GM21526 (cell line): ENCODE data around the gene CPA2.
"Not testable (repeated sequence)": the region's sequence is repeated elsewhere in the genome, so short reads cannot be mapped to it uniquely, and the experiment has no call there.

Experiments used
- ATAC-seq: cut with Tn5 transposase; IDR thresholded peaks from one replicate; pipeline ENCODE4 v1.9.1; 2021; ENCODE audit warnings: moderate library complexity; ENCODE audit not compliant: unreplicated experiment, low FRiP score

The CPA2 gene

DNA sequence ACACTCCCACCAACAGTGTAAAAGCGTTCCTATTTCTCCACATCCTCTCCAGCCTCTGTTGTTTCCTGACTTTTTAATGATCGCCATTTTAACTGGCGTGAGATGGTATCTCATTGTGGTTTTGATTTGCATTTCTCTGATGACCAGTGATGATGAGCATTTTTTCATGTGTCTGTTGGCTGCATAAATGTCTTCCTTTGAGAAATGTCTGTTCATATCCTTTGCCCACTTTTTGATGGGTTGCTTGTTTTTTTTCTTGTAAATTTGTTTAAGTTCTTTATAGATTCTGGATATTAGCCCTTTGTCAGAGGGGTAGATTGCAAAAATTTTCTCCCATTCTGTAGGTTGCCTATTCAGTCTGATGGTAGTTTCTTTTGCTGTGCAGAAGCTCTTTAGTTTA is 17.0 kb upstream of the CPA2 start:
- ATAC-seq, result not testable (repeated sequence)

DNA sequence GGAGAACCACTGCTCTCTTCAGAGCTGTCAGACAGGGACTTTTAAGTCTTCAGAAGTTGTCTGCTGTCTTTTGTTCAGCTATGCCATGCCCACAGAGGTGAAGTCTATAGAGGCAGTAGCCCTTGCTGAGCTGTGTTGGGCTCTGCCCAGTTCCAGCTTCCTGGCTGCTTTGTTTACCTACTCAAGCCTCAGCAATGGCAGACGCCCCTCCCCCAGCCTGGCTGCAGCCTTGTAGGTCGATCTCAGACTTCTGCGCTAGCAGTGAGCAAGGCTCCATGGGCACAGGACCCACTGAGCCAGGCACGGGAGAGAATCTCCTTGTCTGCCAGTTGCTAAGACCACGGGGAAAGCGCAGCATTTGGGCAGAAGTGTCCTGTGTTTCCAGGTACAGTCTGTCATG is 12.1 kb upstream of the CPA2 start:
- no peak for ATAC-seq

DNA sequence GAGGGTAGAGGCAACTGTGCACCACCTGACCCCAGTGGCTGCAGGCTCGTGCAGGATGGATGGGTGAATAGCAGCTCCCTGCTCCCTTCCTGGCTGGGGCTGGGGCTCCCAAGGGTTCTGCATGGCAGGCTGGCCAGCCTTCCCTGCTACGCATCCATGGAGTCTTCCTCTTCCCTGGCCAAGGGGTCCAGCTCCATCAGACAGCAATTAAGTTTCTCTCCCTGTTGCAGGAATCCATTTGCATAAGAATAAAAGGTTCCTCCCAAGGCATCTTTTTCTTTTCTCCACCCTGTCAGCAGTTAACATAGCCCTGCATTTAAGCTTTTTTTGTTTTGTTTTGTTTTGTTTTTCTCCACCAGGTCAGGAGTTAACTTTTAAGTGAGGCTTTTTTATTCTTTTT is 10.0 kb upstream of the CPA2 start:
- ATAC-seq, result no peak

DNA sequence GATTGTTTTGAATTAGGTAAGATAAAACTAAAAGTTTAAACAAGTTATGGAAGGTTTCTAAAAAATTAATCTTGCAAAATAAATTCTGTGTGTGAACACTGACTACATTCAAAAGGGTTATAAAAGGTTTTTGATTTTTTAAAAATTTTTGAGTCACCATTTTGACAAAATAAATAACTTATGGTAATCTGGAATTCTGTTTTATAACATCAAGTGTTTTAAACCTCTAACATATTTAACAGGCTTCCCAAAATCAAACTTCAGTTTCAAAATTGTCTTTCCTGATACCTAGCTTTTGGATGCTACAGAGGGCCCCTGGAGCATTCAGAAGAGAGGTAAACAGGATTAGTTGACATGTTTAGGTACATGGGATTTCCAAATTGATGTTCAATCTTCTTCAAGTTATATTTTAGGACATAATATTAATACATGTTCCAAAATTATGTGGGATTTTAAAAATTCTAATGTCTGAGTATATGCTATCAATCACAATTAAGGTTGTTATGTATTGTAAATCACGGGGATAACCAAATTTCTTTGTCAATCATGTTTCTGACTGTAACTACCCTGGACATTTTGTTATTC is 8.1 kb upstream of the CPA2 start:
- no peak for ATAC-seq

DNA sequence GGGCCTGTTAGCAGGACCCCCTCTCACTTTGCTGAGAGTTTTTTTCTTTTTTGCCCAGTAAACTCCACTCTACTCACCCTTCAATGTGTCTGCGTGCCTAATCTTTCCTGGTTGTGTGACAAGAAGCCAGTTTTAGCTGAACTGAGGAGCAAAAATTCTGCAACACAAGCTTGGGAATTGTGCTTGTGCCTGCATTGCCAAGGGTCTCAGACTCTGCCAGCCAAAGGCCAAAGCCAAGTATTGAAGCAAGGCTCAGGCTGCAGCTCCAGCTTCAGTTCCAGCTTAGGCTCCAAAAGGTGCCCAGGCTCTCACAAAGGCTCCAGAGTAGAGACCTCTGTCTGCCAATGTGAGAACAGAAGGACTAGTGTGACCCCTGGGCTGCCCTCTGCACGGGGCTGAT is 4.2 kb upstream of the CPA2 start:
- no peak for ATAC-seq

DNA sequence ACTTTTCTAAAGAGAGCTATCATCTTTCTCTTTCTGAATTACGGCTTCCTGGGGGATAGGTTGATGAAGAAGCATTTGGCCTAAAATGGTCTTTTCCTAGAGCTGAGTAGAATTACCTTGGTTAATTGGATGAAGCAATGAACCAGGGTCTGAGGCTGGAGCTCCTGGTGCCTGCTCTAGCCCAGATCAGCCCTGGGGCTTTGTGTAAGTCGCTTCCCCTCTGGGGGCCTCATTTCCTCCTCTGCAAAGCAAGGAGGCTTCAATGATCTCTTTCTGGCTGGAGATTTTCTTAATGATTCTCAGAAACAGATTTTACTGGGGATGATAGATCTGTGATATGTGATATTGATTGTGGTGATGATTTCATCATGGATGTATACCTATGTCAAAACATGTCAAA is 3.5 kb upstream of the CPA2 start:
- ATAC-seq, result no peak

DNA sequence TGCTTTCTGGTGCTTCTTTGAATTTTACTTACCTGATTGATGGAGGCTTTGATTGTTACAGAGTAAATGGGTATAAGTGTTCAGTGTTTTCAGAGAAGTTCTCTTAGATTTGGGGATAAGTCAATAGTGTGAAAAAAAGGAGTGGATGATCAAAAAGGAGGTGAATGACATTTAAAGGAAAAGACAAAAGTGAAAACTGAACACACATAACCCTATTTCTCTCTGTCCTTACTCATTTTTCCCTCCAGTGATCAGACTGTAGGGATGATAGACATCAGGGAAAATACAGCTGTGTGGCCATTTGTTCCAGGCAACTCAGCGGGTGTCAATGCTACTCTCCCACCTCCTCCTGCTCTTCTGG is 278 bp downstream of the CPA2 start:
- ATAC-seq, result no peak

DNA sequence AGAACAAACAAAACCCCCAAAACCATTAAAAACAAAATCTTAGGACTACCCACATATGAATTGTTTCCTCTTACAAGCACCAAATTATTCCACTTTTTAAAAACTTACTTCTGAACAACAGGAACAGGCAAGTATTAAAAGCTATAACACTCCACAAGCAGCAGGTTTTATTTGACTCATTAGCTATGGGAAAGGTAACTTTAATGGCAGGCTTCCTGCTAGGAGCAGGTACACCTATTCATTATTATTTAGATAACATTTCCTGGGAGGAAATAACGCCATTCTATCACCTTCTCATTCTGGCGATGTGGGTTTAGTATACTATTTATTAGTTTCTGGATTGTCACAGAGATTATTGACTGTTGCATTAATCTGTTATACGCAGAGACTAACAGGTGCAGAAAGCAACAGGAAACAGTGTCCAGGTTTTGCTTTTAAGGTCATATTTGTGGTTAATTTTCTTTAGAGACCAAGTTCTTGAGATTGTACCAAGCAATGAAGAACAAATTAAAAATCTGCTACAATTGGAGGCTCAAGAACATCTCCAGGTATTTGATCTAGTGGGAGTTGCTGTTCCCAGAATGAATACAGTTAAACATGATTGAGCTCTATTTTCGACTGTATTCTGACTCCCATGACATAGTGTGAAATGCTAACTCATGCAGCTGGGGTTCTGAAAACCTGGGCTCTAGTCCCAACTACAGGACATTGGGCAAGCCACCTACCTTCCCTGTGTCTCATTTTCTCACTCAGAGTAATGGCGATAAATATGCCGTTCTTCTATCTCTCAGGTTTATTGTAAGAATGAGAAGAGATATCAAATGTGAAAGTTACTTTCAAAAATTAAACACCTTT is 2.0 kb downstream of the CPA2 start:
- no peak for ATAC-seq

DNA sequence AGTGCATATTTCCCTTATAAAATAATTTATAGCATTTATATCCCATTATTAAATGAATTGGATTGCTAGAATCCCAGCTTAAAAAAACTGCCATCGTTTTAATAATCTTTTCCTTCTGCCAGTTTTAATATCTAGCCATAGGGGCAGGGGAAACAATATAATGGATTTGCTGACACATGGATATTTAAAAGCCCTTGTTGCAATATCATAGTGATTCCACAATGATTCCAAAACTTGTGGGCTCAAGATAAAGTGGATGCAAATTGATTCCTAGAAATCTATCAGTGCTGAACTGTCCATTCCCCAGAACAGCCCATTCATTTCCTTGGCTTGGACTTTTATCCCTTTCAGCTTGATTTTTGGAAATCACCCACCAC is 2.6 kb downstream of the CPA2 start:
- no peak for ATAC-seq

DNA sequence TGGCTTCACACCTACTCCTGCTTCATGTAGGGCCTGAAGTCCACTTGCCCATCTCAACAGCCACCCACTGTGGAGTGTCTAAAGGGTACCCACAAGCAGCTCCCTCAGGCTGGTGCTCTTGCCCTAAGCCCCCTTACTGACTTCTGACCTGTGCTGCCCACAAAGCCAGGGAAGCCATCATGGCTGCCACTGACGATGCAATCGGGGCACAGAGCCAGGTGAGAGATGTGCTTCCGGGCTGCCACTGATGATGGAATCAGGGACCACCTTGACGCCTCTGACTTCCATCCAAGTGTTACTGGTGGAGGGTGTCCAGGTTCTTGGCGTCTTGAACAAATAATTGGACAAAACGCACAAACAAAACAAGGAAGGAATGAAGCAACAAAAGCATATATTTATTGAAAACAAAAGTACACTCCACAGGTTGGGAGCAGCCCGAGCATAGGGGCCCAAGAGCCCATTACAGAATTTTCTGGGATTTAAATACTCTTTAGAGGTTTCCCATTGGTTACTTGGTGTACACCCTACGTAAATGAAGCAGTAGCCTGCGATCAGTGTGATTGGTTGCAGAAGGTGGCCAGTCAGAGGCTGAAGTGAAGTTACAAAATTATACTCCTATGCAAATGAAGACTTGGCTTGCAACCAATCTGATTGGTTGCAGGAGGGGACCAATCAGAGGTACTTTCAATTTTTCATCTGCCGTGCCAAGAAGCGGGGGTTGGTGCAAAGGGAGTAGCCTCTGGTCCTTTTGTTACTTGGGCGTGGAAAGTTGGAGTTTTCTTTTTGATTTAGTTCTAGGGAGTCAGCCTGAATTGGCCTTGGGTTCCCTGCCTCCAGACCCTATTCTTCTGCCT is 4.5 kb downstream of the CPA2 start:
- ATAC-seq, result no peak

DNA sequence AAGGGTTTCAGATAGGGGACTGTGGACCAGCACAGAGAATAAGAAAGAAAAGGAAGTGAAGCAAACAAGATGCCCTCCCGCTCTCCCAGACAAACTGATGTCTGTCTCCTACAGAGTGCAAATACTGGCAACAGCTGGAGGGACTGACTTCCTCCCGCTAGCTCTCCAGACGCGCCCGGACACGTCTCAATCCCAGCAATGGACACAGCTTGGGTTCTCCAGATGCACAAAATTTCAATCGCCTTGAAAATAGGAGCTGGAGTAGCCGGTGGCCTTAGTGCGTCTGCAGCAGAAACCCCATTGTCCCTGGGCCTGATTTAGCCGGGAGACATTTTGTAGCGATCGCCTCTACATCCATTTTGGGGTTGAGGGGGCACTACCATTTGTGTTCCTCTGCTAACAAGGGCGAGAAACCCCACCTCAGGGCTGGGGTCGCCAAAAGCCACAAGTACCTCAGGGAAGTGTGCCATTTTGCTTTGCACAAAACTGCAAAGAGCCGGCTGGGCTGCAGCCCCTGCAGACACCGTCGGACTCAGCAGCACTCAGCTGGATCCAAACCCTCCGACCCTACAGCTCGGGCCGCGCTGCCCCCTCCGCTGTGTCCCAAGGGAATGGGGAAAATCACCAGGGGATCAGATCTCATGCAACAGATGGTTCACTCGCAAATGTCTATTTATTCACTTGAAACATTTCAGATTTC is 5.9 kb downstream of the CPA2 start:
- no peak for ATAC-seq

DNA sequence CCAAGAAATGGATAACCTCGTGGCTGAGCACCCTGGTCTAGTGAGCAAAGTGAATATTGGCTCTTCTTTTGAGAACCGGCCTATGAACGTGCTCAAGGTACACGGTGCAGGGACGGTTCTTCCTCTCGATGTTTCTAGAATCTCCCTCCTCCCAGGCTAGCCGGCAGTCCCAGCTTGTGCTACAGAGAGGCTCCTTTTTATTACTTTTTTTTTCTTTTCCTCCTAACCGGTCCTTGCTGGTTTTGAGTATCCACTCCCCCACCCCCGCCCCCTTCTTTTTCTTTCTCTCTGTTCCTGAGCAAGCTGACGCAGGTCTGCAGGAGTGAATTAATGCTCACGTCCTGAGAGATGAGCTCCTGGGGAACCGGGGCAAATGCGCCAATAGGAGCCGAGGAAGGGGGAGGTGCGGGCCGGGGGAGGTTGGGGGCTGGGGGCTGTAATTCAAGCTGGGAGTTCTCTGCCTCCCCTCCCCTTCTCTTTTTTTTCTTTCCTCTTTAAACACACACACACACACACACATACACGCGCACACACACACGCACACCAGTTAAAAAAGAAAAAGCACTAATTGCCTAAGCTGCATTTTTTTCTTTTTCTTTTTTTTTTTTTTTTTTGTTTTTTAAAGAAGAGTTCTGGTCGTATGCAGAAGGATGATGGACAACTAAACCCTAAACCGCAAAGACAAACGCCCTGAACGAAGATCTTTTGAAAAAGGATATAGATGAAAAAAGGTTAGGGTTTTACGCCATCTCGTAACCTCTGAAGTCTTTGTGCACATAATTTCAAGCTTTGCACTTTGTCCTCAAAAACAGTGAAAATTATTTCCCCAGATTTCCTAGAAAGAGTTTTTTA is 6.6 kb downstream of the CPA2 start:
- no peak for ATAC-seq

DNA sequence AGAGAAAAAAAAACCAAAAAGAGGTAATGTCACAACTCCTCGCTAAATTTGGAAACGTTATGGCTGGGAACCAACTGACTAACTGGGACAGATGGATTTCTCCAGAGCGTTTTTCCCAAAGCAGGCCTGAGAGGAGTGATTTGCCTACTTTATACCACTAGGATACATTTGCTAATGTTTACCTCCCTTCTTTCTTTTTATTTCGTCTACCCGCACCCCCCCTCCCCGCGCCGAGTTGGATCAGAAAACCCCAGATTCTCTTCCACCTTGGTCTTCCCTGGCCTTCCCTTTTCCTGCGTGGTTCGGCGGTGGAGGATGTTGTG is 7.2 kb downstream of the CPA2 start:
- ATAC-seq, result no peak

DNA sequence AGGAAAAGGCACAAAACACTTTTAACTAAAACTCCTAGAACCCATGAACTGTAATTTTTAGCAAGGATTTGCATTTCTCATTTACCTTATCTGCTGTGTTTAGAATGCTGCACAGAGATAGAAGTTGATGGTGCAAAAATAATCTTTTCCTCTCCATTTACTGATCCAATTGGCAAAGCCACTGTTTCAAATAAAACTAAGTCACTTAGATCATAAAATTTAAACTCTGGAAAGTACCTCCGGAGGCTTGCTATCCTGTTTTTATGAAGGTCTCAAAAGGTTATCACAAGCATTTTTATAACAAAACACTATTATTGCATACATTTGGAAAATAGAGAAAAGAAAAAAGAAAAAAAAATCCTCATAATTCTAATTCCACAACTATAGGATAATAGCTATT is 7.6 kb downstream of the CPA2 start:
- no peak for ATAC-seq

DNA sequence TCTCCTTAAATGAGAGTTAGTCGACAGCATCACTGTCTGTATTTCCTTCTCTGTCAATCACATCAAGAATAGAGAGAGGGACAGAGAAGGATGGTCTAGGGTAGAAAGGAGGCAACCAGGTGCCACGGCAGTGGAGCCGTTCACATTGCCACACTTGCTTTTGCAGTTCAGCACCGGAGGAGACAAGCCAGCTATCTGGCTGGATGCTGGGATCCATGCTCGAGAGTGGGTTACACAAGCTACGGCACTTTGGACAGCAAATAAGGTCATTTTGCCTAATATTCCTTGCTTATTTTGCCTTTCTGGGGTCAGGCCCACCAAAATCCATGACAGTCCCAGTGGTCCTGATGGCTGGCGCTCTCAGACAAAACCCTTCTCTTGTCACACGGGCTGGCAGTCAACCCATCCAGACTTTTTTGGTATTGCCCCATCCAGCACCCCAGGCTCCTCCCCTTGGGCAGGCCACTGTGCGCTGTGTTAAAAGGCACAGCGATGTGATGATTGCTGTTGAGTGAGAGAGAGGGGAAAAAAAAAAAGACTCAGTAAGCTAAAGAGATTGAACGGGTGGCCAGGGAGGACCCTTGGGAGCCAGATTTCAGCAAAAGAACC is 8.4 kb downstream of the CPA2 start:
- ATAC-seq, result no peak

DNA sequence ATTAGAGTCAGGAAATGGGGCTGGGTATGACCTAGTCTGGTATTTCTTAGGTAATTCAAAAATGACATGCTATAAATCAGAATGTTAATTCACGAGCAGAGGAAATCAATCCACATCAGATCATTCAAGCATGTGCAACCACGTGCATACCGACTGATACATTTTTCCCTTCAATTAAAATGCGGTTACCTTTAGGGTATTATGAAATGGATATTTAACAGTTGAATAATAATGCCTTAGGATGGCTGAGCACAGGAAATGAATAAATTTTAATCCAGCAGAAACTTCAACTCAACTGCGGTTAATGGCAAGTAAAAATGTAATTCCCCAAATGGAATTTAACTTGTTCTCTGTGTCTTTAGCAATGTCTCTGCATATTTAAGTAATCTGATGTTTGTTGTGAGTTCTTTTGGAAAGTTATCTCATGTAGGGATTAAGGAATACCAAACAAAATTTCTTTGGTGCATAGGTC is 9.2 kb downstream of the CPA2 start:
- no peak for ATAC-seq

DNA sequence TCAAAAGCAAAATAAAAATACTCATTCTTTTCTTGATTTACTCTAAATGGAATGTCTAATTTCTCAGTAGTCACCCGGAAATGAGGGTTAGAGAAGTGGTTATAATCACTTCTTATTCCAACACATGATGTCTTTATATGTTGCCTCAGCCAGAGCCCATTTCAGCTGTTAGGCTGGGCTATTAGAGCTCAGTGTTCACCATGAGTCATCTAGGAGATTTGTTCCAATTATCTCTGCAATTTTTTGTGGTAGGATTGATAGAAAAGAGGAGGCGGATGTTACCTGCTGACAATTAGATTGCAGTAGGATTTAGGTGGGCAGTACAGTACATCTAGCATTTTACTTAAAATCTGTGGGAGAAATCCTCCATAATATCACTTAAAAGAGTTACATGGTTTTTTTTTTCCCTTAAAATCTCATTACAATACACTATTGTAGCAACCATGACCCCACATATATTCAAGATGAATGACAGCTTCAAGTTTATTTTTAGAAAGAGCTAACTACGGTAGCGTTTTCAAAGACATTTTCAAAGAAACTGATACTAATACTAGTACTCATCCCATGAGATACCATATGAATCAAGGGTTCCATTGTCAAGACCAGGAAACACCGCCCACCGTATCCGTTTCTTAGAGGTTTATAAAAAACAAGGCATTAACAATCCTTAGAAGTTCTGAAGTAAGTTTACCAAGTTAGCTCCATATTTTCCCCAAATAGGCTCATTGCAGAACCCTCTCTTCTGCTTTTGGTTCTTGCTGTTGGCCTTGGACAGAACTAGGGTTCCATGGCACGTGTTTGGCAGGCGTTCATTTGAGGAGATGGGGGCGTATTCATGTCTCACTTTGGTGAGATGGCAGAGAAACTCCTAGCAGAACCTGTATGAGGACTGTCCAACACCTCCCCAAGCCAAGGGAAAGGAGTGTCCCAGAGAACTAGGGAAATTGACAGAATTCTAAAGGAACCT is 10.4 kb downstream of the CPA2 start:
- no peak for ATAC-seq

DNA sequence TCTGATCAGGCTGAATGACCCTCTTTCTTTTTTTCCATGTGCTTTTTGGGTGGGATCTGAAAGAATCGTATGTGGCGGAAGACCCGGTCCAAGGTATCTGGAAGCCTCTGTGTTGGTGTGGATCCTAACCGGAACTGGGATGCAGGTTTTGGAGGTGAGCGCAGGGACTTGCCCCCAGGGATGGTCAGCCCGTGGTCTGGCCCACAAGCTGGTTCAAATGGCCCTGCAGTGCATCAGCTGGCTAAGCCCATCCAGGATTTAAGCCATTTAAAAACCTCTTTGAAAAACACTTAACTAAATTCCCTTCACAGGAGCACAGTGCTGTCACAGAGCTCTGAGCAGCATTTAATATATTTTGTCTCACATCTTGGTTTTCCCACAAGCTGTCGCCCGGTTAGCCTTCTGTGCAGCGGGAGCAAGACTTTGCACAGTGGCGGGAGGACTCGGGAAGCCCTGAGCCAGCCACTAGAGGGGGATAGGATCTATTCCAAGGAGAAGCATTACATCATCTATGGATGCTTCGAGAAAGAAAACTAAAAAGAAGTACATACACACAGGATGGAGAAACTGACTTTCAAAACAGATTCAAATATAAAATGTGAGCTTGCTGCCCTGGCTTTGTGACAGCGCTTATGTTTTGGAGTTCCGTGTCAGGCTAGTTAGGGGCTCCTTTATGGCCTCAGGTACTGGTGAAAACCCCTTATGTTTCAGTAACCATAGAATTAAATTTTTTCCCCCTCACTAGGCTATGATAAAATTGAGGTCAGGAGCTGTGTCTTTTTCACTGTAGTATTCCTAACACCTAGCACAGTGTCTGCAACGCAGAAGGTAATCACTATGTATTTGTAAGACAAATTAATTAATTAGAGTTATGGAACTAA is 11.3 kb downstream of the CPA2 start:
- no peak for ATAC-seq
